WTC11 (cell line): Measurements from ENCODE around the gene ADCYAP1R1. TPM values are rescaled to one million over a fixed set of nuclear protein-coding genes. Genes with fewer than 3 reads are reported as not detected.

Source experiments
- ATAC-seq: fragments of 200-7000 bp; cut with Tn5 transposase; 2 replicates; pipeline ENCODE4 v1.10.0; 2021; ENCODE audit warnings: mild to moderate bottlenecking, moderate library complexity
- CTCF ChIA-PET: fragments of 300-600 bp; sonication (Branson Sonifier 250); formaldehyde crosslinking; loops from one replicate; lab custom pipeline; 2021; ENCODE audit warnings: antibody characterized with exemption; lab: Charles Lee
- POLR2A ChIA-PET: fragments of 350-600 bp; sonication (Branson Sonifier 250); formaldehyde crosslinking; loops from one replicate; lab custom pipeline; 2021; ENCODE audit warnings: antibody characterized with exemption; lab: Charles Lee
- DNase-seq: peaks from one replicate; pipeline ENCODE4 v3.0.0; 2021; ENCODE audit warnings: low spot score
- H3K27ac Mint-ChIP-seq: 2 replicates; pipeline ENCODE4 v1.8.0; 2021; ENCODE audit warnings: mixed read lengths
- H3K27me3 Mint-ChIP-seq: 2 replicates; pipeline ENCODE4 v1.8.0; 2021; ENCODE audit warnings: low read depth, mild to moderate bottlenecking, moderate library complexity, mixed read lengths
- H3K36me3 Mint-ChIP-seq: 2 replicates; pipeline ENCODE4 v1.8.0; 2021; ENCODE audit warnings: mixed read lengths
- H3K4me1 Mint-ChIP-seq: 2 replicates; pipeline ENCODE4 v1.8.0; 2022; ENCODE audit warnings: mixed read lengths
- H3K4me3 Mint-ChIP-seq: 2 replicates; pipeline ENCODE4 v1.8.0; 2021; ENCODE audit warnings: mild to moderate bottlenecking, moderate library complexity, mixed read lengths
- H3K9me3 Mint-ChIP-seq: 2 replicates; pipeline ENCODE4 v1.8.0; 2021; ENCODE audit warnings: mixed read lengths
- ATF2 ChIP-seq: sonication (generic); formaldehyde crosslinking; IDR thresholded peaks from 2 replicates; pipeline ENCODE4 v1.8.1; 2022; ENCODE audit warnings: low read depth, missing genetic modification reagents, borderline replicate concordance
- CREM ChIP-seq: sonication (generic); formaldehyde crosslinking; IDR thresholded peaks from 2 replicates; pipeline ENCODE4 v1.8.1; 2022; ENCODE audit warnings: mild to moderate bottlenecking, missing genetic modification reagents, moderate library complexity
- E2F4 ChIP-seq: sonication (generic); formaldehyde crosslinking; IDR thresholded peaks from 2 replicates; pipeline ENCODE4 v1.8.1; 2022; ENCODE audit warnings: low read depth, mild to moderate bottlenecking, moderate library complexity, missing genetic modification reagents, borderline replicate concordance
- GABPB1 ChIP-seq: sonication (generic); formaldehyde crosslinking; IDR thresholded peaks from 2 replicates; pipeline ENCODE4 v1.8.1; 2023; ENCODE audit warnings: mild to moderate bottlenecking, missing genetic modification reagents
- IRF2 ChIP-seq: sonication (generic); formaldehyde crosslinking; IDR thresholded peaks from 2 replicates; pipeline ENCODE4 v1.8.0; 2022; ENCODE audit warnings: low read depth, missing genetic modification reagents, borderline replicate concordance
- JUN ChIP-seq: sonication (generic); formaldehyde crosslinking; IDR thresholded peaks from 2 replicates; pipeline ENCODE4 v1.8.0; 2023; ENCODE audit warnings: mild to moderate bottlenecking, missing genetic modification reagents
- NFE2L1 ChIP-seq: sonication (generic); formaldehyde crosslinking; IDR thresholded peaks from 2 replicates; pipeline ENCODE4 v1.8.1; 2023; ENCODE audit warnings: missing genetic modification reagents
- NR2C2 ChIP-seq: sonication (generic); formaldehyde crosslinking; IDR thresholded peaks from 2 replicates; pipeline ENCODE4 v1.8.0; 2022; ENCODE audit warnings: mild to moderate bottlenecking, missing genetic modification reagents
- OVOL2 ChIP-seq: fragments of 250-450 bp; sonication (Bioruptor Pico); IDR thresholded peaks from 2 replicates; pipeline ENCODE4 v1.9.0; 2021; ENCODE audit warnings: mild to moderate bottlenecking, borderline replicate concordance
- PRDM15 ChIP-seq: sonication (generic); formaldehyde crosslinking; IDR thresholded peaks from 2 replicates; pipeline ENCODE4 v1.8.0; 2022; ENCODE audit warnings: missing genetic modification reagents
- RORB ChIP-seq: fragments of 250-450 bp; sonication (Bioruptor Pico); IDR thresholded peaks from 2 replicates; pipeline ENCODE4 v1.9.0; 2021; ENCODE audit warnings: mild to moderate bottlenecking
- TCF7 ChIP-seq: sonication (generic); formaldehyde crosslinking; IDR thresholded peaks from 2 replicates; pipeline ENCODE4 v1.8.0; 2022; ENCODE audit warnings: mild to moderate bottlenecking, low read depth, missing genetic modification reagents, moderate library complexity
- ZNF219 ChIP-seq: sonication (generic); formaldehyde crosslinking; IDR thresholded peaks from 2 replicates; pipeline ENCODE4 v1.8.0; 2023; ENCODE audit warnings: missing genetic modification reagents, mild to moderate bottlenecking, borderline replicate concordance
- ZNF263 ChIP-seq: sonication (generic); formaldehyde crosslinking; IDR thresholded peaks from 2 replicates; pipeline ENCODE4 v1.8.1; 2022; ENCODE audit warnings: low read depth, mild to moderate bottlenecking, moderate library complexity, missing genetic modification reagents
- ZNF423 ChIP-seq: fragments of 250-450 bp; sonication (Bioruptor Pico); IDR thresholded peaks from 2 replicates; pipeline ENCODE4 v2.1.2; 2022; ENCODE audit warnings: mild to moderate bottlenecking, moderate library complexity
- ZSCAN18 ChIP-seq: fragments of 250-450 bp; sonication (Bioruptor Pico); IDR thresholded peaks from 2 replicates; pipeline ENCODE4 v2.1.2; 2022; ENCODE audit warnings: mild to moderate bottlenecking, moderate library complexity
- total RNA-seq: library from RNA; stranded (reverse); gene quantifications from 3 replicates; pipeline ENCODE4 v1.2.3, GENCODE V29; 2021
- TF ChIP-seq, protein P1 (sequence below): sonication (generic); formaldehyde crosslinking; IDR thresholded peaks from 2 replicates; pipeline ENCODE4 v1.8.0; 2023; ENCODE audit warnings: missing genetic modification reagents
- TF ChIP-seq, protein P2 (sequence below): fragments of 250-450 bp; sonication (Bioruptor Pico); IDR thresholded peaks from 2 replicates; pipeline ENCODE4 v1.9.0; 2021; ENCODE audit warnings: mild to moderate bottlenecking
- TF ChIP-seq, protein P3 (sequence below): sonication (generic); formaldehyde crosslinking; IDR thresholded peaks from 2 replicates; pipeline ENCODE4 v1.8.0; 2022; ENCODE audit warnings: mild to moderate bottlenecking, missing genetic modification reagents
- TF ChIP-seq, protein P4 (sequence below): sonication (generic); formaldehyde crosslinking; IDR thresholded peaks from 2 replicates; pipeline ENCODE4 v1.8.1; 2023; ENCODE audit warnings: mild to moderate bottlenecking, missing genetic modification reagents

Gene ADCYAP1R1
- total RNA-seq, 1 experiment from 2014 or later: 9.9 TPM

DNA sequence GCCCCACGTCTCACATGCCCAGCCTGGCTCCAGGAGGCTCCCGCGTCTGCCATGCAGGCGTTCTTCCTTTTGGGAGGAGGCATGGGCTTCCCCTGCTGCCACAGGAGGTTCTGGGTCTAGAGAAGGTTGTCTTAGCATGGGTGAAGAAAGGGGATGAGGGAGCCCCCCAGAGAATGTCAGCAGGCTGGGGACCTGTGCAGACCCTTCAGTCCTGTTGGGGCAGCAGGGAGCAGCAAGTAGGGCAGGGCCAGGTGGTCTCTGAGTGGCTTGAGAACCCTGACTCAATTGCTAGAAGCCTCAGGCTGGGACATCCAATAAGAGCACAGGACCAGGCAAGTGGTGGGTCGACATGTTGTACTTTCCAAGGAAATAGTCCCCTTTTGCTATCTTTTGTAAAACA lies 34.4 kb upstream of the ADCYAP1R1 start (continued):
- TF ChIP-seq, protein P1, sequence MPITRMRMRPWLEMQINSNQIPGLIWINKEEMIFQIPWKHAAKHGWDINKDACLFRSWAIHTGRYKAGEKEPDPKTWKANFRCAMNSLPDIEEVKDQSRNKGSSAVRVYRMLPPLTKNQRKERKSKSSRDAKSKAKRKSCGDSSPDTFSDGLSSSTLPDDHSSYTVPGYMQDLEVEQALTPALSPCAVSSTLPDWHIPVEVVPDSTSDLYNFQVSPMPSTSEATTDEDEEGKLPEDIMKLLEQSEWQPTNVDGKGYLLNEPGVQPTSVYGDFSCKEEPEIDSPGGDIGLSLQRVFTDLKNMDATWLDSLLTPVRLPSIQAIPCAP (CRISPR knock-in tag): no peak
- TF ChIP-seq NR2C2 (CRISPR knock-in tag): no peak

DNA sequence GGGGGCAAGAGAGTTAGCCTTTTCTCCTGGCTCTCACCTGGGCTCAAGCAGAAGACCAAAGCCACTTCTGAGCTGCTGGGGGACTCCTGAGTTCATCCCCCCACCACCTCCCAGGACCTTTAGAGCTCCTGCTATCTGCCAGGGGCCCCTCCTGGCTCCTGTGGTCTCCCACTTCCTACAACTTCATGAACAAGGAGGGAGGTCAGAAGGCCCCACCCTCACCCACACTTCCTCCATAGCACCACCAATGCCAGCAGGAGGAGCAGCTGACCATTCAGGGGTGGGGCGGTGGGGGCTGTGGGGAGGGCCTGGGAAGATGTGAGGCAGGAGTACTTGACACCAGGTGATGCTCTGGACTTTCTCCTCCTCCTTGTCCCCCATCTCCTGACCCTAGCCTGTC lies 32.6 kb upstream of the ADCYAP1R1 start:
- H3K4me1 Mint-ChIP-seq: peaks cover 34% of the 10 kb centered on the region
- no peak overlapping the region for H3K4me3 Mint-ChIP-seq
- H3K27me3 Mint-ChIP-seq: no peaks in the 10 kb centered on the region
- H3K27ac Mint-ChIP-seq: no peak overlapping the region
- TF ChIP-seq, protein P2, sequence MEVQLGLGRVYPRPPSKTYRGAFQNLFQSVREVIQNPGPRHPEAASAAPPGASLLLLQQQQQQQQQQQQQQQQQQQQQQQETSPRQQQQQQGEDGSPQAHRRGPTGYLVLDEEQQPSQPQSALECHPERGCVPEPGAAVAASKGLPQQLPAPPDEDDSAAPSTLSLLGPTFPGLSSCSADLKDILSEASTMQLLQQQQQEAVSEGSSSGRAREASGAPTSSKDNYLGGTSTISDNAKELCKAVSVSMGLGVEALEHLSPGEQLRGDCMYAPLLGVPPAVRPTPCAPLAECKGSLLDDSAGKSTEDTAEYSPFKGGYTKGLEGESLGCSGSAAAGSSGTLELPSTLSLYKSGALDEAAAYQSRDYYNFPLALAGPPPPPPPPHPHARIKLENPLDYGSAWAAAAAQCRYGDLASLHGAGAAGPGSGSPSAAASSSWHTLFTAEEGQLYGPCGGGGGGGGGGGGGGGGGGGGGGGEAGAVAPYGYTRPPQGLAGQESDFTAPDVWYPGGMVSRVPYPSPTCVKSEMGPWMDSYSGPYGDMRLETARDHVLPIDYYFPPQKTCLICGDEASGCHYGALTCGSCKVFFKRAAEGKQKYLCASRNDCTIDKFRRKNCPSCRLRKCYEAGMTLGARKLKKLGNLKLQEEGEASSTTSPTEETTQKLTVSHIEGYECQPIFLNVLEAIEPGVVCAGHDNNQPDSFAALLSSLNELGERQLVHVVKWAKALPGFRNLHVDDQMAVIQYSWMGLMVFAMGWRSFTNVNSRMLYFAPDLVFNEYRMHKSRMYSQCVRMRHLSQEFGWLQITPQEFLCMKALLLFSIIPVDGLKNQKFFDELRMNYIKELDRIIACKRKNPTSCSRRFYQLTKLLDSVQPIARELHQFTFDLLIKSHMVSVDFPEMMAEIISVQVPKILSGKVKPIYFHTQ (CRISPR knock-in tag): no peak
- TF ChIP-seq ZNF263: no peak
- no peak for TF ChIP-seq NFE2L1 (CRISPR knock-in tag)
- no peak for TF ChIP-seq ZNF219
- TF ChIP-seq, protein P3, sequence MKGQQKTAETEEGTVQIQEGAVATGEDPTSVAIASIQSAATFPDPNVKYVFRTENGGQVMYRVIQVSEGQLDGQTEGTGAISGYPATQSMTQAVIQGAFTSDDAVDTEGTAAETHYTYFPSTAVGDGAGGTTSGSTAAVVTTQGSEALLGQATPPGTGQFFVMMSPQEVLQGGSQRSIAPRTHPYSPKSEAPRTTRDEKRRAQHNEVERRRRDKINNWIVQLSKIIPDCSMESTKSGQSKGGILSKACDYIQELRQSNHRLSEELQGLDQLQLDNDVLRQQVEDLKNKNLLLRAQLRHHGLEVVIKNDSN (CRISPR knock-in tag): no peak
- TF ChIP-seq ZSCAN18 (CRISPR knock-in tag): no peak
- no peak for TF ChIP-seq ATF2 (CRISPR knock-in tag)
- ChIA-PET POLR2A (no interaction called here), CTCF (interaction anchor here (0.9 to 2.5 kb wide), 5 partner anchors 35 to 229 kb away, joined by 4 to 15 read pairs (median 4); no protein-coding TSS in a partner anchor)
- no peaks in the 10 kb centered on the region for H3K36me3 Mint-ChIP-seq
- ATAC-seq: no peak
- no peak for DNase-seq
- no peaks in the 10 kb centered on the region for H3K9me3 Mint-ChIP-seq

DNA sequence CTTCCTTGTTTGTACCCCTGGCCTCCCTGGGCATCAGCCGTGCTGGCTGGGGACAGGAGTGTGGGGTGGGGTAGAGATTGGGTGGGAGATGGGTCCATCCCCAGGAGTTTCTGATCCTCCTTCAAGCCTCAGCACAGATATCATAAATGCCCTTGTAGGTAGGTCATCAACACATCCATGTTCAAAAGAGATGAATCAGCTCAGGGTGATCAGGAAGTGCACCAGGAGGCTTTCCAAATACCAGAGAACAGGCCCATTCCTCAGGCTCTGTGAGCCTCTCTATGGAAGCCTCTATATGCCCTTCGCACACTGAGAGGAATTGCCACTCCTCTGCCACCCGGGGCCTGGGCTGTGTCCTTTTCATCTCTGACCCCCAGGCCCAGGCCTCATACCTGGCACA lies 31.9 kb upstream of the ADCYAP1R1 start:
- CTCF ChIA-PET: interaction anchor here (0.8 to 2.5 kb wide), 7 partner anchors 36 to 230 kb away, joined by 3 to 15 read pairs (median 4); no protein-coding TSS in a partner anchor
- H3K4me3 Mint-ChIP-seq: no peak overlapping the region
- no peak for ATAC-seq
- TF ChIP-seq RORB (CRISPR knock-in tag) (no peak), ZNF423 (CRISPR knock-in tag) (no peak), GABPB1 (CRISPR knock-in tag) (no peak), E2F4 (CRISPR knock-in tag) (no peak), TCF7 (CRISPR knock-in tag) (no peak), OVOL2 (CRISPR knock-in tag) (no peak), JUN (CRISPR knock-in tag) (no peak), CREM (no peak), NR2C2 (CRISPR knock-in tag) (no peak), IRF2 (CRISPR knock-in tag) (no peak), PRDM15 (CRISPR knock-in tag) (no peak)
- TF ChIP-seq, protein P4, sequence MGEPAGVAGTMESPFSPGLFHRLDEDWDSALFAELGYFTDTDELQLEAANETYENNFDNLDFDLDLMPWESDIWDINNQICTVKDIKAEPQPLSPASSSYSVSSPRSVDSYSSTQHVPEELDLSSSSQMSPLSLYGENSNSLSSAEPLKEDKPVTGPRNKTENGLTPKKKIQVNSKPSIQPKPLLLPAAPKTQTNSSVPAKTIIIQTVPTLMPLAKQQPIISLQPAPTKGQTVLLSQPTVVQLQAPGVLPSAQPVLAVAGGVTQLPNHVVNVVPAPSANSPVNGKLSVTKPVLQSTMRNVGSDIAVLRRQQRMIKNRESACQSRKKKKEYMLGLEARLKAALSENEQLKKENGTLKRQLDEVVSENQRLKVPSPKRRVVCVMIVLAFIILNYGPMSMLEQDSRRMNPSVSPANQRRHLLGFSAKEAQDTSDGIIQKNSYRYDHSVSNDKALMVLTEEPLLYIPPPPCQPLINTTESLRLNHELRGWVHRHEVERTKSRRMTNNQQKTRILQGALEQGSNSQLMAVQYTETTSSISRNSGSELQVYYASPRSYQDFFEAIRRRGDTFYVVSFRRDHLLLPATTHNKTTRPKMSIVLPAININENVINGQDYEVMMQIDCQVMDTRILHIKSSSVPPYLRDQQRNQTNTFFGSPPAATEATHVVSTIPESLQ (CRISPR knock-in tag): no peak

More for the DNA sequence above, 31.9 kb upstream of the ADCYAP1R1 start:
- Mint-ChIP-seq H3K27ac (no peak overlapping the region), H3K27me3 (no peaks in the 10 kb centered on the region), H3K4me1 (peaks cover 34% of the 10 kb centered on the region), H3K9me3 (no peaks in the 10 kb centered on the region), H3K36me3 (no peaks in the 10 kb centered on the region)
- POLR2A ChIA-PET: no interaction called here
- no peak for DNase-seq
